Measurements from ENCODE around the gene UBA6. TPM values are rescaled to one million over a fixed set of nuclear protein-coding genes. Genes with fewer than 3 reads are reported as not detected.
A peak's percentile ranks its signal among the peaks of the same experiment; 100 is the strongest.

The UBA6 gene
- total RNA-seq, 1 donor: 60.8 TPM

DNA sequence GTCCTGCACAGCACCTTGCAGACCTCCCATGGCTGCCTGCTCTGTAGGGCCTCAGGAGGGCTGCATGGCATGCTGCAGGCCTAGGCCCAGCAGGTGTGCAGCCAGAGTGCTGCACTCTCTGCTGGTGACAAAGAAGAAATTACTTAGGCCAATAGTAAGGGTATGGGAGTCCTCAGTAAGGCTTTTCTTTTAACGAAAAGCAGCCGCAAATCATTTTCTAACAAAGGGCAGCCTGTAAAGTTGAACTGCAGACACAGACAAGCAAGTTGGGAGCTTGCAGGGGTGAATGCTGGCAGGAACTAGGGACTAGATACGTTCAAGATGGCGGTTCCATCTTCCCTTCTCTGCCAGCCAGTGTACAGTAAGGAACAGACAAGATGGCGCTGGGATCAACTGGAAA, 22.4 kb upstream of the UBA6 start:
- Histone ChIP-seq H3K4me1 (ENCODE audit: insufficient read depth, low read length) (peaks cover 26% of the 10 kb centered on the region), H3K4me2 (ENCODE audit: insufficient read depth, low read length) (no peak overlapping the region), H3K79me2 (ENCODE audit: insufficient read depth, low read length) (no peaks in the 10 kb centered on the region), H2AFZ (ENCODE audit: low read length) (no peak overlapping the region), H3K27ac (ENCODE audit: low read depth, low read length) (no peak overlapping the region), H3K27me3 (ENCODE audit: insufficient read depth, low read length) (no peaks in the 10 kb centered on the region), H3K4me3 (ENCODE audit: insufficient read depth, low read length) (no peak overlapping the region), H3K9me3 (ENCODE audit: low read depth, low read length) (no peaks in the 10 kb centered on the region), H3K36me3 (ENCODE audit: insufficient read depth, low read length) (no peaks in the 10 kb centered on the region), H4K20me1 (ENCODE audit: insufficient read depth, low read length) (no peaks in the 10 kb centered on the region)
- TF ChIP-seq, protein P1, sequence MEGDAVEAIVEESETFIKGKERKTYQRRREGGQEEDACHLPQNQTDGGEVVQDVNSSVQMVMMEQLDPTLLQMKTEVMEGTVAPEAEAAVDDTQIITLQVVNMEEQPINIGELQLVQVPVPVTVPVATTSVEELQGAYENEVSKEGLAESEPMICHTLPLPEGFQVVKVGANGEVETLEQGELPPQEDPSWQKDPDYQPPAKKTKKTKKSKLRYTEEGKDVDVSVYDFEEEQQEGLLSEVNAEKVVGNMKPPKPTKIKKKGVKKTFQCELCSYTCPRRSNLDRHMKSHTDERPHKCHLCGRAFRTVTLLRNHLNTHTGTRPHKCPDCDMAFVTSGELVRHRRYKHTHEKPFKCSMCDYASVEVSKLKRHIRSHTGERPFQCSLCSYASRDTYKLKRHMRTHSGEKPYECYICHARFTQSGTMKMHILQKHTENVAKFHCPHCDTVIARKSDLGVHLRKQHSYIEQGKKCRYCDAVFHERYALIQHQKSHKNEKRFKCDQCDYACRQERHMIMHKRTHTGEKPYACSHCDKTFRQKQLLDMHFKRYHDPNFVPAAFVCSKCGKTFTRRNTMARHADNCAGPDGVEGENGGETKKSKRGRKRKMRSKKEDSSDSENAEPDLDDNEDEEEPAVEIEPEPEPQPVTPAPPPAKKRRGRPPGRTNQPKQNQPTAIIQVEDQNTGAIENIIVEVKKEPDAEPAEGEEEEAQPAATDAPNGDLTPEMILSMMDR (IDR thresholded peaks at IDR 0.05; ENCODE audit: extremely low read depth, low read depth, low read length): no peak
- DNase-seq (ENCODE audit: insufficient read length, low spot score, missing footprints): no peak

DNA sequence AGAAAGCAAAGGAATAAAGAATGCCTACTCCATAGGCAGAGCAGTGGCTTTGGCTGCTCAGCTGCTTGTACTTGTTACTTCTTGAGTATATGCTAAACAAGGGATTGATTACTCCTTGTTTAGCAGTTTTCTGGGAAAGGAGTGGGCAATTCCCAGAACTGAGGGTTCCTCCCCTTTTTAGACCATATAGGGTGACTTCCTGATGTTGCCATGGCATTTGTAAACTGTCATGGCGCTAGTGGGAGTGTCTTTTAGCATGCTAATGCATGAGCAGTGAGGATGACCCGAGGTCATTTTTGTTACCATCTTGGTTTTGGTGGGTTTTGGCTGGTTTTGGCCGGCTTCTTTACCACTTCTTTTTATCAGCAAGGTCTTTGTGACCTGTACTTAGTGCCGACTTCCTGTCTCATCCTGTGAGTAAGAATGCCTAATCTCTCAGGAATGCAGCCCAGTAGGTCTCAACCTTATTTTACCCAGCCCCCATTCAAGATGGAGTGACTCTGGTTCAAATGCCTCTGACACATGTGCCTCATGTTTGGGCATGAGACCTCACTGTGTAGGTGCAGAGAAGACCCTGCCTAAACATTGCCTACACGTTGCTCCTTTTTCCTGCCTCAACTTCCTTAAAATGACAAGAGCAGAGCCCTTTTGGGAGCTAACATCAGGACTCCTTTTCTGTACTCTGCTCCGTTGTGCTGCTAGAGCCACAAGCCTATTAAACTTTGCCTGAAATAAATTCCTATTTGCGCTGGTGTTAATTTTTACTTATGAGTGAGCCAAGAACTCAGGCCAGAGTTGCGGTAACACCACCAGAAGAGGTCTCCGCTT, 21.0 kb upstream of the UBA6 start:
- Histone ChIP-seq H3K27me3 (ENCODE audit: insufficient read depth, low read length) (no peaks in the 10 kb centered on the region), H3K36me3 (ENCODE audit: insufficient read depth, low read length) (no peaks in the 10 kb centered on the region), H2AFZ (ENCODE audit: low read length) (peak overlapping the region; percentile 7), H3K4me1 (ENCODE audit: insufficient read depth, low read length) (peaks cover 18% of the 10 kb centered on the region), H3K4me3 (ENCODE audit: insufficient read depth, low read length) (no peak overlapping the region), H3K9me3 (ENCODE audit: low read depth, low read length) (no peaks in the 10 kb centered on the region), H4K20me1 (ENCODE audit: insufficient read depth, low read length) (no peaks in the 10 kb centered on the region), H3K79me2 (ENCODE audit: insufficient read depth, low read length) (no peaks in the 10 kb centered on the region), H3K4me2 (ENCODE audit: insufficient read depth, low read length) (no peak overlapping the region), H3K27ac (ENCODE audit: low read depth, low read length) (peak overlapping the region; percentile 8)
- TF ChIP-seq, protein P1 (IDR thresholded peaks at IDR 0.05; ENCODE audit: extremely low read depth, low read depth, low read length): no peak
- no peak for DNase-seq (ENCODE audit: insufficient read length, low spot score, missing footprints)

DNA sequence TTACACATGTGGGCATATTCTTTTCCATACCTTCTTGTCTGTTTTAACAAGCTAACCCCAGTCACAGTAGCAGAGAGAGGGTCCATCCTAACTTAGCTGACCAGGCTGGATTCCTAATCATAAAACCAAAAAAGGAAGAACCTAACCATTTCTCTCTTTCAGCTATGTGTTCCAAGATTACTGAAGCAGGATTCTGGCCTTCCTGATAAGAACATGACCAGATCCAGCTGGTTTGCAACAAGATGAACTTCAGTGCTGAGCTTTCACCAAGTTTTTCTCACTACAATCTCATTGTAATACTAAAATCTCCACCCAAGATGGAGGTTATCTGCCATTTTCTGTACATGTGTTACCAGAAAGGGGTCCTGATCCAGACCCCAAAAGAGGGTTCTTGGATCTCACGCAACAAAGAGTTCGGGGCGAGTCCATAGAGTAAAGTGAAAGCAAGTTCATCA, 20.4 kb upstream of the UBA6 start:
- H3K4me3 ChIP-seq (ENCODE audit: insufficient read depth, low read length): no peak overlapping the region
- DNase-seq (ENCODE audit: insufficient read length, low spot score, missing footprints): no peak
- peak overlapping the region; percentile 8 for H3K27ac ChIP-seq (ENCODE audit: low read depth, low read length)
- H4K20me1 ChIP-seq (ENCODE audit: insufficient read depth, low read length): no peaks in the 10 kb centered on the region
- H3K79me2 ChIP-seq (ENCODE audit: insufficient read depth, low read length): no peaks in the 10 kb centered on the region
- no peaks in the 10 kb centered on the region for H3K9me3 ChIP-seq (ENCODE audit: low read depth, low read length)
- TF ChIP-seq, protein P1 (IDR thresholded peaks at IDR 0.05; ENCODE audit: extremely low read depth, low read depth, low read length): no peak
- no peaks in the 10 kb centered on the region for H3K27me3 ChIP-seq (ENCODE audit: insufficient read depth, low read length)
- peaks cover 17% of the 10 kb centered on the region for H3K4me1 ChIP-seq (ENCODE audit: insufficient read depth, low read length)
- no peak overlapping the region for H3K4me2 ChIP-seq (ENCODE audit: insufficient read depth, low read length)
- H3K36me3 ChIP-seq (ENCODE audit: insufficient read depth, low read length): no peaks in the 10 kb centered on the region
- peak overlapping the region; percentile 7 for H2AFZ ChIP-seq (ENCODE audit: low read length)

DNA sequence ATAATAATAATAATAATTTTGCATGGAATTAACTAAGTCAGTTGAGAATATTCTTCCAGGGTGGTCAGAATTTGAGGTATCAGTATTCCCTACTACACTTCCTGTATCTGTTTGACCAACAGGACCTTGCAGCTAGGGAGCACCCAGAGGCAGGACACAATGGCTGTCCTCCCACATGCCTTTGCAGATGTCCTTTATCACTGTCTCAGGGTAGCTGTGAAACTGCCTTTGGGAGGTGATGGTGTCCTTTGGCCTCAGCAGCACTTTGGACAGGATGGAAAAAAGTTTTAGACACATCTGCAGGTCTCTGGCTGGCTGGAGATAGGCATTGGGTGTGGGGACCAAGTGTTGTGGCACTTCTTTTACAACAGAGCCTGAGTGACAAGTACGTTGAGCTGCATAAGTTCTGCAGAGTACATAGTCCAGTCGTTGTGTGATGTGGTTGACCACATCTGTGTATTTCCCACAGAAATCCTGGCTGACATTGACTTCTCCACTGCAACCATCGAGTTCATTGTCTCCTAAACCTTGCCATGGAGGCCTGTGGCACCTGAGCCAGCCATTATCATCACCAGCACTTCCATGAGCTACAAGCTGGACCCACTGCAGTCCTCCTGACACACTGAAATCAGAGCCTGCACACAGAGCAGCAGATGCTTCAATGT, 19.1 kb upstream of the UBA6 start:
- no peak for DNase-seq (ENCODE audit: insufficient read length, low spot score, missing footprints)
- no peaks in the 10 kb centered on the region for H3K9me3 ChIP-seq (ENCODE audit: low read depth, low read length)
- TF ChIP-seq, protein P1 (IDR thresholded peaks at IDR 0.05; ENCODE audit: extremely low read depth, low read depth, low read length): no peak
- H3K4me2 ChIP-seq (ENCODE audit: insufficient read depth, low read length): no peak overlapping the region
- peaks cover 7% of the 10 kb centered on the region for H3K4me1 ChIP-seq (ENCODE audit: insufficient read depth, low read length)
- H2AFZ ChIP-seq (ENCODE audit: low read length): no peak overlapping the region
- H3K36me3 ChIP-seq (ENCODE audit: insufficient read depth, low read length): no peaks in the 10 kb centered on the region
- H3K27me3 ChIP-seq (ENCODE audit: insufficient read depth, low read length): no peaks in the 10 kb centered on the region
- peaks cover 4% of the 10 kb centered on the region for H3K79me2 ChIP-seq (ENCODE audit: insufficient read depth, low read length)
- no peaks in the 10 kb centered on the region for H4K20me1 ChIP-seq (ENCODE audit: insufficient read depth, low read length)
- H3K27ac ChIP-seq (ENCODE audit: low read depth, low read length): no peak overlapping the region
- H3K4me3 ChIP-seq (ENCODE audit: insufficient read depth, low read length): no peak overlapping the region

Measured in osteoblast (primary cell).